ENCODE results near the gene ACOT12.
"Not testable (repeated sequence)": the region's sequence is repeated elsewhere in the genome, so short reads cannot be mapped to it uniquely, and the experiment has no call there.

ACOT12 gene

DNA sequence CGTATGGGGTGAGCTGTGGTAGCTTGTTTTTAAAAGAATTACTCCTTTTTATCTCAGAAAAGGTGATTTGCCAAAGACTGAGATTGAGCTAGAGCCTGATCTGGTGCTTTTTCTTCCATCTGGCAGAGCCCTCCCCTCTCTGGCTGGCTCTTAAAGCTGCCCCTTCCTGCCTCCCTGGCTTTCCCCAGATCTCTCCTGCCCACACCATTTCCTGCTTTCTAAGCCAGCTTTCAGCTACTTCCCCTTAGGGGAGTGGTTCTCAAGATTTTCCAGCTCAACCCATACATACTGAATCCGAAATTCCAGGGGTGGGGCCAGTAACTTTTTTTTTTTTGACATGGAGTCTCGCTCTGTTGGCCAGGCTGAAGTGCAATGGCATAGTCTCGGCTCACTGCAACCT, 4.8 kb upstream of the ACOT12 start:
- no peak for DNase-seq

DNA sequence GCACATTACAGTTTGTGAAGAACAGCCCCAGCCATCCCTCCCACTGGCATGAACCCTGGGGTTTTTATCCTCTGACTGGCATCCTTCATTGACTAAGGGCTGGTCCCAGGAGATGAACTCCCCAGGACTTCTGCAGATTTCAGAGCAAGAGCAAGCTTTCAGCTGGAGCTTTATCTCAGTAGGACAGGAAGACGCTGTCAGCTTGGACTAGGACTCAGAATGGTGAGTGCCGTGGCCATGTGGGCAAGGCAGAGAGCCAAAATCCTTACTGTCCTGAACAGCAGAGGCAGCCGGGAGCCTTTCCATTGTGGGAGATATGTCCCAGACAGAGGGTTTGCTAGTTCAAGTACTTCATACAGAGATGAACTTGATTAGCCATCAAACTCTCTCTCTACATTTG, 3.2 kb upstream of the ACOT12 start:
- DNase-seq, result no peak

DNA sequence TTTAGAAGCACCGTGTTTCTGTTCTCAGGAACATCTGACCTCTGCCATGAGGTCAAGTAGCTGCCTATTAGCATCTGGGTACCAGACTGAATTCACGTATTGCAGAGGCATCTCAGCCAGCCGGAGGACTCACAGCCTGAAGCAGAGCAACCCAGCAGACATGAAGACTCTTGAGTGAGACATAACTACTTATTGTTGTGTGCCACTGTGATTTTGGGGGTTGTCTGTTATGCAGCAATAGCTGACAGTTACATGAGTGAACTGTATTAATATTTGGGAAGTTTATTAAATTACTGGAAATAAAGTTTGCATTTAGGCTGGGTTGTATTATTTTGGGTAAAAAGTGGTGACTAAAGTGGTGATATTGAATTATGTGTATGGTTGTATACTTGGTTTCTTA, 1.3 kb upstream of the ACOT12 start:
- DNase-seq, result no peak

DNA sequence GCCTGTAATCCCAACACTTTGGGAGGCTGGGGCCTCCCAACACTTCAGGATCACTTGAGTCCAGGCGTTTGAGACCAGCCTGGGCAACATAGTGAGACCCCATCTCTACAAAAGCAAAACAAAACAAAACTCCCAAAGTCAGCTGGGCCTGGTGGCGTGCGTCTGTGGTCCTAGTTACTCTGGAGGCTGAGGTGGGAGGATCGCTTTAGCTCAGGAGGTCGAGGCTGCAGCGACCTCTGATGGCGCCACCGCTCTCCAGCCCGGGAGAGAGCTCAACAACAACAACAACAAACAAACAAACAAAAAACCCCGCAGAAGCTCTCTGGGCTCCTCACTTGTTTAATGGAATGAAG, 528 bp downstream of the ACOT12 start:
- no peak for DNase-seq

DNA sequence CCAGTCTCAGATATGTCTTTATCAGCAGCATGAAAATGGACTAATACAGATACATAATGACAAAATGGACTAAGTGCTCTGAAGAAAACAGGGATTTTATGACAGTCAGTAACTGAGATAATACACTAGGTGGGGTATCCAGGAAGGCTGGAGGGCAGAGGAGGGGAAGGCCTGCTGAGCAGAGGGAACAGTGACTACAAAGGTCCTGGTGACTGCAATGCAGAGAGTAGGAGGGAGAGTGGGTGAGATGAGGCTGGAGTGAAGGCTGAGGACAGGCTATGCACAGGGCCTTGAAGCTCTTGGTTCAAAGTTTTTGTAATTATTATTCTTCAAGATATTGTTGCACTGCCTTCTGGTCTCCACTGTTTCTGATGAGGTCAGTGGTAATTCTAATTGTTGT, 4.9 kb downstream of the ACOT12 start:
- no peak for DNase-seq

DNA sequence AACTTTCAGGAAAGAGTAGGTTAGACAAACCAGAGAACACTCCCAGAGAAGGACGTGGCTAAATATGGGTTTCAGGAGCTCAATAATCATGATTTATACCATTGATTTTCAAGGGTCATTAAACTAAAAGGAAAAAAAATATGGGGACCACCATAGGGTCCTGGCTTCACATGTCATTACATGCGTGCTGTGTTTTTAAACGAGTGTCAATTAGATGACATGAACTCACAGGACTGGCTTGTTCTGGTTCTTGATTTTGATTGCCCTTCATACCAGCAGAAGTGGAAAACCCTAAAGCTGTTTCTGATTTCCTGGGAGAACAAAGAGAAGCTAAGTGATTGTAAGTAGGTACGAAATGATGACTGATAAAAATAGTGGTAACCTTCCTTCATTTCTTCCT, 5.8 kb downstream of the ACOT12 start:
- DNase-seq, result no peak

DNA sequence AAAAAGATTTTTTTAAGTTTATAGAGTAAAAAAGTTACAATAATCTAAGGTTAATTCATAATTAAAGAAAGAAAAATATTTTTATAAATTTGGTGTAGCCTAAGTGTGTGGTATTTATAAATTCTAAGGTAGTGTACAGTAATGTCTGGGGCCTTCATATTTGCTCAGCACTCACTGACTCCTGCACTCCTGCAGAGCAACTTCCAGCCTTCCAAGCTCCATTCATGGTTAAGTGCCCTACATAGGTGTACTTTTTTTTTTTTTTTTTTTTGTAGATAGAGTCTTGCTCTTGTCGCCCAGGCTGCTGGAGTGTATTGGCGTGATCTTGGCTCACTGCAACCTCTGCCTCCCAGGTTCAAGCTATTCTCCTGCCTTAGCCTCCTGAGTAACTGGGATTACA, 10.1 kb downstream of the ACOT12 start:
- no peak for DNase-seq

DNA sequence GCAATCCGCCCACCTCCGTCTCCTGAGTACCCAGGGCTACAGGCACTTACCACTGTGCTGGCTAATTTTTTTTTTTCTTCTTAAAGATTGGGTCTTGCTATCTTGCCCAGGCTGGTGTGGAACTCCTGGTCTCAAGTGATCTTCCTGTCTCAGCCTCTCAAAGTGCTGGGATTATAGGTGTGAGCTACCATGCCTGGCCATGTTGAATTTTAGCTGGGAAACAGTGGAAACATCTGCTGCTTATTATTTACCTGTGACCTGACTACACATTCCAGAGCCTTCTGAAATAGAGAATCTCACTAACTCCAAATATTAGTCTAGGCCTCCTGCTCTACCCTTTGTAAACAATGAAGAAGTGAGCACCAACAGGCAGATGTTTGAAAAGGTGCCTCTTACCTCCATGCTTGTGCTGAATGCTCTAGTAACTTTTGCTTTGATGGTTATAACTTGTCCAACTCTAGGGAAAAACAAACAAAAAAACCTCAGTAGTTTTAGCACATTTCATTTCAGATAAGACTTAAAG, 22.5 kb downstream of the ACOT12 start:
- no peak for DNase-seq

DNA sequence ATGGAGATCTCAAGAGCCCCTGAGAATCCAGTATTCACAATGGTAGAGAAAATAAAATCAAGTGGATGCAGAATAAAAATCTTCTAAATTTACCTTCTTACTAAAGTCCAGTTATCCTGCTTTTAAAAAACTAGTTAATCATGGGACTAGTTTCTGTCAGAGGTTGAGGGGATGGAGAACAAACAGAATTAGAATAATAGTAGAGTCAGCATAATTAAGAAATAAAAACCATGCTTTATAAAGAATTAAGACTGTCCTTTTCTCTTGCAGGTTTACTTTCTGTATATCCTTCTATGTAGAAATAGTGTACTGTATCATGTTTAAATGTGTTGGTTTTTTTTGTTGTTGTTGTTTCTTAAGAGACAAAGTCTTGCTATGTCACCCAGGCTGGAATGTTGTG, 23.0 kb downstream of the ACOT12 start:
- DNase-seq, result no peak

DNA sequence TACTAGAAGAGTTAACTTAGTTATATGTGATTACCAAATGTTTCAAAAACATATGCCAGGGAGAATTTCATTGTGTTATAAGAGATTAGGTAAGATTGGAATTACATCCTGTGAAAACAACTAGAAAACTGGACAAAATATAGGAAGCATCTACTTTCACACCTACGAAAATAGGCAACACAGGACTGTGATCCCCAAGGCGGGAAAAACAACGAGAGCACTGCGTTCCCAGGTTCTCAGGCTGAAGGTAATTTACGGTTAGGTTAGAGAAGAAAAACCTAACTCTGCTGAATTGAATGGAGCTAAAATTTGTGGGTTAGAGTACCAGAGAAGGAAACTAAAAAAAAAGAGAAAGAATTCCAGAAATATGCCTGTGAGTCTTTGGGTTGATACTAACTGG, 28.4 kb downstream of the ACOT12 start:
- no peak for DNase-seq

DNA sequence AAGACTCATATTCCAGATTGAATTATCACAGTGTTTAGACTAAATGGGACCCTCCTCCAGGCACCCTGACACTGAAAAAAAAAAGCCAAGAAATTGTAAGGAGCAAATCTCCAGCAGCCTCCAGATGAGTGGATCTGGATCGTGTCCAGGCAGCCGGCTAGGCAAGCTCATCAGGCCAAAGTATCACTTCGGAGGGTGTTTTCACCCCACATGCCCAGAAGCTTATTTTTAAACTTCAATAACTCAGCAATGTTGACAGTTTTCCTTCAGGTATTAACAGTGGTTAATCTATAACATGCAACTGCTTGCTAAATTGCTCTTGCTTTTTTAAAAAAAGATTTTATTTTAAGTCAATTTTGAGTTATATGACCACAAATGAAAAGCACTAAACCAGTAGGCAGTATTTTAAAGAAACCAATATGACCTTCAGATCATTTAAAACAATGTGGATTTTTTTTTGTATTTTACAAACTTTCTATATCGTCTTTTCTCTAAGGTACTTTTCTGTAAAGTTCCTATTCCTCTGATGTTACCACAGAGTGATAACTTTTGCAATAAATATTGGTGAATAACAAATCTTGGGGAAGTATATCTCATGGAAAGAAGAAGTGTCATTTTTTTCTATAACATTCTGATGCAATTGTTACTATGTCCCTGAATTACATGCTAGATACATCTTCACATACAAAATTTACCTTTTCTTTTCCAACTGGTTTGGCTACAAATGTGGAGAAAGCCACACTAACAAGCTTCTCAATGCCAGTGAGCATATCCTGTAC, 30.7 kb downstream of the ACOT12 start:
- DNase-seq, result no peak

DNA sequence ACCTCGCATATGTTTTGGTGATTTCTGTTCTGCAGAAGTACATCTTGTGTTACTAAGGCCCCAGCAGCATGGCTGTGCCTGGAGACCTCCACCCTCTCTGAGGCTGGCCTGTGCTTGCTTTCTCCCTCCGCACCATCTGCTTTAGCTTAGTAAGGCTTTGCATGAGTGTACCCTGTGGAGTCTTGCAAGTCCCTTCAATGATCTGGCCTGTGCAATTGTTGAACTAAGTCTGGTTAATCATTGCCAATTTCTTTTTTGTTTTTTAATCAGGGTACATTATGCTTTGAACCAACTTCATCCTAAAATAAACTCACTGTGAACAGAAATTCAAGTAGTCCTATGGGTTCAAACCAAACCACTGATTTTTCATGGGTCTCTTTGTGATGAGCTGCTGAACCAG, 32.3 kb downstream of the ACOT12 start:
- DNase-seq, result no peak

DNA sequence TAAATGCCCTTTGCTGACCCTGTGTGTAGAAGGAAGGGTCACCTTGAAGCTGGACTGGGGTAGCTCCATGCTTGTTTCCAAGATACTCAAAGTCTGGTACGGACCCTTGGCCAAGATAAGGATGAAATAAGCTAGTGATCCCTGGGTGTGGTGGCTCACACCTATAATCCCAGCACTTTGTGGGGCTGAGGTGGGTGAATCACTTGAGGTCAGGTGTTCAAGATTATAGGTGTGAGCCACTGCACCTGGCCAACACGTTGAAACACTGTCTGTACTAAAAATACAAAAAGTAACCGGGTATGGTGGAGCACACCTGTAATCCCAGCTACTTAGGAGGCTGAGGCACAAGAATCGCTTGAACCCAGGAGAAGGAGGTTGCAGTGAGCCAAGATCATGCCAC, 33.3 kb downstream of the ACOT12 start:
- DNase-seq, result no peak

DNA sequence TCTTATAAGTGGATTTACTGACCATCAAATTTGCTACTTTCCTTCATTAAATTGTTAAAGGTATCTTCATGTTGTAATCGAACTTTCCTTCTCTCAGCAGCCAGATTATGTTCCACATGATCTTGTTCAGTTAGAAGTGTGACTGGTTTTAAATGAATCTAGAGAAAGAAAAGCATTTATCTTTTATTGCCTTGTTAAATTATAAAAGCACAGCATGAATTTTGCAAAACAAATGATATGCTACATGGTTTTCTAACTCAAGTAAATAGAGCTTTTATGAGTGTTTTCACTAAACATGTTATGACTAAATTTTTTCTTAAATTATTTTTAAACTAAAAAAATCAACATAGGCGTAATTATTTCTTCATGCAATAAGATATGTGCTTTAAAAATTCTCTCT, 34.1 kb downstream of the ACOT12 start:
- no peak for DNase-seq

DNA sequence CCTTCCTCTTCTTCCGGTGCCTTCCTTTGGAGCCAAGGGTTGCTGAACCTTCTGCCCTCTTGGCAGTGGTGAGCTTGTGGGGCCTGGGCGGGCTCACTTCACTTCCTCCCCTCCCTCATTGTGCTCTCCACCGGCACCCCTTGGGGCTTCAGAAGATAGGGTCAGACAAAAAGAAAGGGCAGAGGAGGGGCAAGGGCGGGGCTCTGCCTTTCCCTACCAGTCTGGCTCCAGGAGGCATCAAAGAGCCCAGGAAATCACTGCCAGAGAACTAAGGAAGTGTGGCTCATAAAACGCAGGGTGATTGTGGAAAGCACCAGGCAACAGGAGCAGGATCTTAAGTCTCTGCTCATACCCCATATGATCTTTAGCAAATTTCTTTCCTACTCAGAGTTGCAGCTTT, 34.8 kb downstream of the ACOT12 start:
- no peak for DNase-seq

DNA sequence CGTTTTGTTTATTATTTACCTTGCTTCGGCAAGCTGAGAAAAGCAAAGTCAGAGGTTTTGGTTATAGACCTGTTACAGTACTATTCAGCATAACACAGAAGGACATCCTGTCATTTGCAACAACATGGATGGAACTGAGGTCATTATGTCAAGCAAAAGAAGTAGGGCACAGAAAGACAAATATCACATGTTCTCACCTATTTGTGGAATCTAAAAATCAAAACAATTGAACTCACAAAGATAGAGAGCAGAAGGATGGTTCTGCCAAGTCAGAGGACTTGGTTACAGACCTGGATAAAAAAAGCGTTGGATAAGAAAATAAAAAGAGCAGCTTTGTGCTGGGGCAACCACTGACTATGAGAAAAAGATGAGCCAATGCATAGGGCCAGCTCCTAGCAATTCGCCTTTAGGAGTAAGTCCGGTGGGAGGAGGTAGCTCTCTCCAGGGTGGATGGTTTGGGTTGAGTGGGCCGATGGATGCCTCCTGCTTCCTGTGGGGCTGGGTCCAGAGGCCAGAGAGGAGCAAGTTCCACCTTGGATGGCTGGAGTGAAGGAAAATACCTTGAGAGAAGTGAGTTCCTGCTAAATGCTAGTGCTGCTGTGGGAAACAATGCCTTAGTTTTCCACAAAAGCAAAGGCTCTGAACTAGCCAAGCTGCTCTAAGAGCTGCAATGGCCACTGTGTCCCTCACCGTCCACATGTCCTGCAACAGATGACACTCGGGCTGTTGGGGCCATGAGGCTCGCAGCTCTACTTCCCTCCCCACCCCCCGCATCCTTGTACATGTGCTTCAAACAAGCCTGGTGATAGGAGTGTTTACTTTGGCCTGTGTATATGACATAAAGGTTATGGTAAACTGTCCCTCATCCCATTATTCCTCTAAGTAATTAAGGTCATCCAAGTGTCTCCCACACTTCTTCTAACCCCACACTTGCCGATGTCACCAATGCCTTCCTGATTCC, 38.4 kb downstream of the ACOT12 start:
- no peak for DNase-seq

DNA sequence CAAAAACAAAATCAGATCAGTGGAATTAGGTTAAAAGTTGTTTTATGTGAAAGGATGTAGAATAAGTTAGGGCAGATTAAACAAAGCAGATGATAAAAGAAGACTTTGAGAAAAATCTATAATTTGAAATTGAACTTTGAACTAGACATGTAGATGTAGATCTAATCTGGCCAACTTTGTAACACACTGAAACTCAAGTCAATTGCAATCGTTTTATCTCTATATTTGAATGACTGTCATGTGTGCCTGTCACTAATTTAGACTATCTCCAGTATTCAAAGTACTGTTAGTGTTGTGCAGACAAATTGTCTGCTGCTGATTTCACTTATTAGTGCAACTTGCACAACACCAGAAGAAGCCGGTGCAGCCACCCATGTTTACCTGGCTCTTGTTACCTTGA, 39.8 kb downstream of the ACOT12 start:
- no peak for DNase-seq

DNA sequence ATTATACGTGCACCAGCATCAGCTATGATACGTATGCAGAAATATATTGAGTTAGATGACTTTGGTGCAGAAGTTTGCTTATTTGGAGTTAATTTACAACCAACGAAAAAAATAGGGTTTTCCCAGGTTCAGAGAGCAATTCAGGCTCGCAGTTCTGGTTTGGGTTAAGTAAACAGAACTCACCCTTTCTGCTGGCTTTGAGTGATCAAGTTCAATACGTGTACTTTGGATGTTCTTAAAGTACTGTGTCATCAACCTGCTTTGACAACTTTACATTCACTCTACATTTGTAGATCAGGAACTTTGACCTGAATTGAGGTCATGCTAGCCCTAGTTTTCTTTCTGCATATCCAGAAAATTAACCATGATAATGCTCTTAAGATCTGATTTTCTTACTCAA, 40.7 kb downstream of the ACOT12 start:
- no peak for DNase-seq

DNA sequence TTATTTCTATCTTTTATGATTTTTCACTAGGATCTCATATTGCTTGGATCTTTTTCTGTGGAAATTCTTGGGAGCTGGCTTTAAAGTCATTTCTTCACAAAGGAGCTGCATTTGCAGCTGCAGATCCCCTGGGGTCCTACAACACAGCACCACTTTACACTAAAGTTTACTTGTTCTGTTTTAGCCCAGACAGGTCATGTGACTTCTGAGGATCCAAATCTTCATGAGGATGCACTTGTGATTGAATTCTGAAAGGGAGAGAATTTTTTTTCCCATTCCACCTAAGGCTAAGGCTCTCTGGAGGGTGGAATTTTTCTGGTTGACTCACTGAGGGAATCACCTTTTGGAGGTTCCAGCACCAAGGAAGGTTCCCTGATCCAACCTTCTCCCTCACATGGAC, 43.4 kb downstream of the ACOT12 start:
- no peak for DNase-seq

DNA sequence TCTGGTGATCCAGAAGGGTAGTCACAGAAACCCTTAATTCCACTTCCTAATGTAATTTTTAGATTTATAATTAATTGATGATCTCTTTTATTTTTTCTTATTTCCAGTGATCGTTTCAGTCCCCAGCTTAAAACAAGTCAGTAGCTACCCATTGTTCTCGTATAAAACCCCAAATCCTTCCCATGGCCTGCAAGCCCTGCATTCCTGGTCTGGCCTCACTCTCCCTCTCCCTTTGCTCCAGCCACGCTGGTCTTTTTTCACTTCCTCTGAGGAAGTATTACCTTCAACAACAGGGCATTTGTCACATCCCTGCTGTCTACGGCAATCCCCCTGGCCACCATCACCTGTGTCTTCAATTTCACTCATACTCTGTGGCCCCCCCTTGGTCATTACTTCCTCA, 44.8 kb downstream of the ACOT12 start:
- no peak for DNase-seq

DNA sequence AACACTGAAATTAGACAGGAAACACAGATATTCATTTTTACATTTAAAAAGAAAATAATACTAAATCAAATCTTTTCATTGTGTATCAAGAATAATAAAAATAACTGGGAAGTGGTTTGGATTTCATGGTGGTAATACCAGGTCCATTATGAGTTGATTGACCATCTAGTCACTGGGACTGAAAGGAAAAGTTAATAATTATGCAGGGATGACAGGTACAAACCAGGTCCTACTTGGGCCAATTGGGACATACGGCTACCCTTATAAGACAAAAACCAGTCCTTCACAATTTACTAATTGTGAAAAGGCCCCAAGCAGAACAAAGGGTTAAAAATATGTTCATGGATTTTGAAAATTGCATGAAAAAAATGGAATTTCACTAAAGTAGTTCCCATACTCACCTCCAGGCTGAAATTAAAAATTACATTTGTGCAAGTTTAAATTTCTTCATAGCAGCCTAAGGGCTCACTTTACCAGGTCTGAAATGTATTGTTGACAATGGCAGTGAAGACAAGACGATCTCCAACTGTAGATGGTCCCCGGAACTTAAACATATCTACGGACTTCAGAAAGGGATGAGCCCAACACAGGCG, 48.4 kb downstream of the ACOT12 start:
- DNase-seq, result no peak

DNA sequence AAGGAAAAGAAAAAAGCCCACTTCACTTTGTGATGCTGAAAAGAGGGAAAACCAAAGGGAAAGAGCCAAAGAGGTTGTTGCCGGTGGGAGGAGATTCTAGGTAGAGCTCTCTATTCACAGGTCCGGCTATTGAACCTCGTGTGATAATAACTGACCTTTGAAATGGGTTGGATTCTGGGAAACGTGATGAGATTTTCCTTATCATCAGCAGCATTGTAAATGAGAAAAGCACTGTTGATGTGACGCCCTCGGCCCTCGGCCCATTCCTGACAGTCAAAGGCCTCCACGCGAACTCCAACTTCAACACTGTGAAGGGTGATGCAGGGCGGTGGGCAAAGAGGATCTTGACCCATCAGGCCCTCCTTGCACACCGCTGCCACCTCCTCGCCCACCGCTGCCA, 49.2 kb downstream of the ACOT12 start:
- no peak for DNase-seq

DNA sequence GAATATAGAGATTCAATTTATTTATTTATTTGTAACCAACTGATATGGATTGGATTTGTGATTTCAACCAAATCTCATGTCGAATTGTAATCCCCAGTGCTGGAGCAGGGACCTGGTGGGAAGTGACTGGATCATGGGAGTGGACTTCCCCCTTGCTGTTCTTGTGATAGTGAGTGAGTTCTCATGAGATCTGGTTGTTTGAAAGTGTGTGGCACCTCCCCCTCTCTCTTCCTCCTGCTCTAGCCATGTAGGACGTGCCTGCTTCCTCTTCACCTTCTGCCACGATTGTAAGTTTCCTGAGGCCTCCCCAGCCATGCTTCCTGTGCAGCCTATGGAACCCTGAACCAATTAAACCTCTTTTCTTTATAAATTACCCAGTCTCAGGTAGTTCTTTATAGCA, 55.7 kb downstream of the ACOT12 start:
- DNase-seq, result not testable (repeated sequence)

DNA sequence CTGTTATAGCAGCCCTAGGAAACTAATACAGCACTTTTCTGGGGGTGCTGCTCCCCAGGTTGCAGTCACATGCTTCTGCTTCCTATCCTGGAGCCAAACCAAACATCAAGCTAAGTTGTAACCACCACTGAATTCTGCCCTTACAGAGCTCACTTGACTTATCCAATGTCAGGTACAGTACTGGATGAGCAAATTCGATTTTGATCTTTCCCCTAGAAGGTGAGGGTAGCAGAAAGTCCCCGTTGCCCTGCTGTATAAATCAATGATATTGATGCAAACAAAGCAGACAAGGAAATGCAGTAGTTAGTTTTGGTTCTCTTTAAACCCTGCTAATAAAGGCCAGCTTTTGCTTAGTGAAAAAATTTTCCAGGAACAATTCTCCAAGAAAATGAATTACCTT, 56.1 kb downstream of the ACOT12 start:
- no peak for DNase-seq

Data from NCI-H2107 (cell line).